HK-2 (cell line): ENCODE results near the gene MCUB.
A peak's percentile ranks its signal among the peaks of the same experiment; 100 is the strongest.

Source experiments
- DNase-seq: peaks from one replicate; pipeline ENCODE4 v3.0.0-alpha.2; 2018; ENCODE audit not compliant: unreplicated experiment

Gene MCUB

DNA sequence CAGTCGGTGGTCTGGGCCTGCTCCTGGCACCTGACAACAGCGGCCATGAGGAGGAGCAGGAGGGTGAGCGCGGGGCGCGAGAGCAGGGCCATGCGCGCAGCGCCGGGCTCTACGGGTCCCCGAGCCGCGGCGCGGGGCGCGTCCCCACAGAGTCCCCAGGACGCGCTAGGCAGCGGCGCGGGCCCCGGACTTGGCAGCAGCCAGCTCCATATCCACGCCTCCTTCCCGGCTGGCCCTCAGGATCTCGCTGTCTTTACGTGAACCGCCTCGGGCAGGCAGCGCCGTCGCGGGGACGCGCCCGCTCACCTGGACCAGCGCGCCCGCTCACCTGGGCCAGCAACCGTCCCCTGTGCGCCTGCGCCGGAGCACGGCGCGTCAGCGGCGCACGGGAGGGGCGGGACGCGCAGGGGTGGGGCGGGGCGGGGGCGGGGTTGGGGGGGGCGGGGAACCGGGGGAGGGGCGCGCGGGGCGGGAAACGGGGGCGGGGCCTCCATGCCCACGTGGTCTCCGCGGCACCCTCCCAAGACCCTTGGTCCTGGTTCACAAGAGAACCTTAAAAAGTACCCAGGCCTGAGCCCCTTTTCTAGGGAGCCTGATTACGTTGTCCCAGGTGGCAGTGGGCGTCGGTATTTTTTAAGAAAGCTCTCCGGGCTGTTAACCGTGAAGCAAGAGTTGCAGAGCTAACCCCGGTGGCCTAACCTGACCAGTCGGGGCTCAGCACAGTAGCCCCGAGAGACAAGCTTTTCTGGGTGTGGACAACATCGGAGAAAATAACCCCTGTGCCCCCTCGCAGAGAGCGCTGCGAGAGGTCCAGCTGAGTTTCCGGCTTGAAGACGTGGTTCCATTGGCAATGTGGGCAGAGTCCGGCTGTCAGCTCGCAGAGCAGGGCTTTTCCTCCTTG, 169.9 kb downstream of the MCUB start, which contains the start of gene PLA2G12A:
Gene PLA2G12A, minus strand, starts transcription at position 353 of the 901 bp plus-strand sequence. Its CDS starts 261 bp downstream, at position 92.
- DNase-seq = peak; percentile 83

DNA sequence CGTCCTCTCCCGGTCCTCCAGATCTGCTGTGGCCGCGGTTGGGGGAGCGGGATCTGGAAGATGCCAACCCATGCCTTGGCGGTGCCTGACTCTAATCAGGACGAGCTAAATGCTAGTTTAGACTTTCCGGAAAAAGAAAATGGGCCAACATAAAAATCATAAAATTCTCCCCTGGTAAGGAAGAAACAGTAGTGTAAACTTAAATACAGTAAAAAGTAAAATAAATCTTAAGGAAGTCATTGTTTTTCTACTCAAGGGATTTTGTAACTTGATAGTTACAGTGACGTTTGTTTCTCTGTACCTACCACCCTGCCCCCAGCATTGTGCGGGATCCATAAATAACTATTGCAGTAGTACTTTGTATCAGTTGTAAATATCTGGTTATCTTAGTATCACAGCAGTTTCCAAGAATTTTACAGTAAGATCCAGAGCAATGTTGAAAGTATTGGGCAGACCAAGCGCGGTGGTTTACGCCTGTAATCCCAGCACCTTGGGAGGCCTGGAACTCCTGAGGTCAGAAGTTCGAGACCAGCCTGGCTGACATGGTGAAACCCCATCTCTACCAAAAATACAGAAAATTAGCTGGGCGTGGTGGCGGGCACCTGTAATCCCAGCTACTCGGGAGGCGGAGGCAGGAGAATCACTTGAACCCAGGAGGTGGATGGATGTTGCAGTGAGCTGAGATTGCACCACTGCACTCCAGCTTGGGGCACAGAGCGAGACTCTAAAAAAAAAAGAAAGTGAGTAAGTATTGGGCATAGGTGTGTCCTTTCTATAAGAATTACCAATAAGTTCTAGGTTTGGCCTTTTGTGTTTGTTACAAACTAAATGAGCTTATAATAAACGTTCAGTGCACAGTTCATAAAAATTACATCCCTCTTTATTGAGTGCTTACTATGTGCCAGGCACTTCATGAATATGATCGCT, 170.8 kb downstream of the MCUB start:
- no peak for DNase-seq

DNA sequence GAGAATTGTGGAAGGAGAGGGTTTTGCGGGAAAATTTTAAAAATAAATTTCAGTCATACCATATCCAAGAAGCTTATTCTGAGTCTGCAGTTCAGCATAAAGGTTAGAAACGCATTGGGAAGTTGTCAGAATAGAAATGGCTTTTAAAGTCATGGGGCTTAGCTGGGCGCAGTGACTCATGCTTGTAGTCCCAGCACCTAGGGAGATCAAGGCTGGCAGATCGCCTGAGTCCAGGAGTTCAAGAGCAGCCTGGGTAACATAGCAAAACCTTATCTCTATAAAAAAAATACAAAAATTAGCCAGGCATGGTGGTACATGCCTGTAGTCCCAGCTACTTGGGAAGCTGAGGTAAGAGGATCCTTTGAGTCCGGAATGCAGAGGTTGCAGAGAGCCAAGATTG, 173.7 kb downstream of the MCUB start:
- DNase-seq = no peak

GRCh38 chr4:109735566-109736365, 175.7 kb downstream of the MCUB start:
- no peak for DNase-seq
